Left lung (tissue), 10 donors: ENCODE measurements around the gene FAT2. TPM values are rescaled to one million over a fixed set of nuclear protein-coding genes. Genes with fewer than 3 reads are reported as not detected.

Source experiments
- ATAC-seq: fragments of 200-7000 bp; cut with Tn5 transposase; one replicate; pipeline ENCODE4 v1.9.1; 2020; ENCODE audit warnings: moderate library complexity
- DNase-seq, 4 donors: peaks; one replicate each; pipeline ENCODE4 v3.0.0-alpha.2; 2013 to 2020
- H3K27ac ChIP-seq, 2 donors: fragments of 200-600 bp; sonication (generic) in 1 of 2; one replicate each; pipeline versions ENCODE4 v1.5.0 to v1.8.0; 2020 to 2021
- H3K27me3 ChIP-seq, 2 donors: fragments of 200-600 bp; sonication (generic) in 1 of 2; one replicate each; pipeline versions ENCODE4 v1.5.0 to v1.8.0; 2020 to 2021
- H3K36me3 ChIP-seq, 2 donors: fragments of 200-600 bp; sonication (generic) in 1 of 2; one replicate each; pipeline versions ENCODE4 v1.5.0 to v1.8.0; 2020 to 2021
- H3K4me1 ChIP-seq, 2 donors: fragments of 200-600 bp; one replicate each; pipeline ENCODE4 v1.8.0; 2021
- H3K4me3 ChIP-seq, 2 donors: fragments of 200-600 bp; sonication (generic) in 1 of 2; one replicate each; pipeline versions ENCODE4 v1.5.0 to v1.8.0; 2020 to 2021; ENCODE audit warnings: mild to moderate bottlenecking in 1 of 2
- H3K9me3 ChIP-seq, 2 donors: fragments of 200-600 bp; sonication (generic) in 1 of 2; one replicate each; pipeline versions ENCODE4 v1.5.0 to v1.8.0; 2020 to 2021
- intact Hi-C, 2 donors: fragments of 100-400 bp; cut with DNase I; formaldehyde crosslinking; loops; one replicate each; pipeline versions ENCODE4 v1.11.2 to v1.14.2; 2022
- polyA plus RNA-seq, 6 donors: library from polyadenylated mRNA; unstranded; fragments of 120-200 nt; gene quantifications; one replicate each; pipeline ENCODE4 v1.2.1, GENCODE V29; 2013; ENCODE audit not compliant: insufficient read length in 6 of 6
- total RNA-seq, 2 donors: library from RNA; stranded (reverse); fragmentation: NEBNext Ultra II Directional; extraction: Animal tissue kit (Norgen Biotek cat#: 25700); gene quantifications; one replicate each; pipeline ENCODE4 v1.2.1, GENCODE V29; 2021
- TF ChIP-seq, protein P1 (sequence below), 2 donors: fragments of 200-600 bp; sonication (generic) in 1 of 2; IDR thresholded peaks; one replicate each; pipeline versions ENCODE4 v1.5.0 to v1.8.0; 2021; ENCODE audit warnings: antibody characterized with exemption in 2 of 2
- donor health status: DM: no; HTN: yes; CAD: no.
- donor health status: DM: no; HTN: no; CAD: no.

Gene FAT2
- total and polyA plus RNA-seq, 8 donors: 0.03 to 0.79 (median 0.15) TPM

DNA sequence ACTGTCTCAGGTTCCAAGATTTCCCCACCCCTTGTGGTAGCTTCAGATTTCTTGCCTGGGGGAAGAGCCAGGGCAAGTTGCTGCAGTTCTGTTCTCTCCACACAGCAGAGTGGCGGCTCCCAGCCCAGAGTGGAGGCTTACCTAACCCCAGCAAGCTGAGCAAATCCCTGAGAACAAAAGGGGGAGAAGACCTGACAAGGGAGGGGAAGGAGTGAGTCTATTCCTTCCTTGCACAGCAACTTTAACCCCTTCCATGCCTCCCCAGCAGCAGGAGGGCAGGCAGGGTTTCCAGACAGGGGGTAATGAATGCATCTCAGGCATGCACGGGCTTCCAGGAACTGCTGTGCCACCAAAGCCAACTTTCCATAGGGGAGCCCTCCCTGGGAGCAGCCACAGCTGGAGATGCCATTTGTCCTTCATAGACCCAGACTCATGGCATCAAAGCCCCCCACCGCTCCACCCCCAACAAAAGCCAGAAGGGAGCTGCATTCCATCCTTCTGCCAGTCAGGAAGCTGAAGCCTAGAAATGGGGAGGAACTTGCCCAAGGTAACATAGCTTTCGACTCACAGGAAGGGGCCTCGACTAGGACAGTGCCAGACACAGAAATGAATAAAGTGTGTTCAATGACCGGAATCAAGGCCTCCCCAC is 28.8 kb upstream of the FAT2 start:
- TF ChIP-seq, protein P1, sequence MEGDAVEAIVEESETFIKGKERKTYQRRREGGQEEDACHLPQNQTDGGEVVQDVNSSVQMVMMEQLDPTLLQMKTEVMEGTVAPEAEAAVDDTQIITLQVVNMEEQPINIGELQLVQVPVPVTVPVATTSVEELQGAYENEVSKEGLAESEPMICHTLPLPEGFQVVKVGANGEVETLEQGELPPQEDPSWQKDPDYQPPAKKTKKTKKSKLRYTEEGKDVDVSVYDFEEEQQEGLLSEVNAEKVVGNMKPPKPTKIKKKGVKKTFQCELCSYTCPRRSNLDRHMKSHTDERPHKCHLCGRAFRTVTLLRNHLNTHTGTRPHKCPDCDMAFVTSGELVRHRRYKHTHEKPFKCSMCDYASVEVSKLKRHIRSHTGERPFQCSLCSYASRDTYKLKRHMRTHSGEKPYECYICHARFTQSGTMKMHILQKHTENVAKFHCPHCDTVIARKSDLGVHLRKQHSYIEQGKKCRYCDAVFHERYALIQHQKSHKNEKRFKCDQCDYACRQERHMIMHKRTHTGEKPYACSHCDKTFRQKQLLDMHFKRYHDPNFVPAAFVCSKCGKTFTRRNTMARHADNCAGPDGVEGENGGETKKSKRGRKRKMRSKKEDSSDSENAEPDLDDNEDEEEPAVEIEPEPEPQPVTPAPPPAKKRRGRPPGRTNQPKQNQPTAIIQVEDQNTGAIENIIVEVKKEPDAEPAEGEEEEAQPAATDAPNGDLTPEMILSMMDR (IDR thresholded peaks at IDR 0.05): no peak
- Histone ChIP-seq H3K36me3 (no peaks in the 10 kb centered on the region), H3K4me3 (no peak overlapping the region), H3K9me3 (no peaks in the 10 kb centered on the region), H3K27ac (no peak overlapping the region), H3K4me1 (no peaks in the 10 kb centered on the region), H3K27me3 (peaks cover 0 to 24% of the 10 kb centered on the region in 2 donors)
- intact Hi-C loops: no loop called here
- ATAC-seq (no peak), DNase-seq (no peak)

DNA sequence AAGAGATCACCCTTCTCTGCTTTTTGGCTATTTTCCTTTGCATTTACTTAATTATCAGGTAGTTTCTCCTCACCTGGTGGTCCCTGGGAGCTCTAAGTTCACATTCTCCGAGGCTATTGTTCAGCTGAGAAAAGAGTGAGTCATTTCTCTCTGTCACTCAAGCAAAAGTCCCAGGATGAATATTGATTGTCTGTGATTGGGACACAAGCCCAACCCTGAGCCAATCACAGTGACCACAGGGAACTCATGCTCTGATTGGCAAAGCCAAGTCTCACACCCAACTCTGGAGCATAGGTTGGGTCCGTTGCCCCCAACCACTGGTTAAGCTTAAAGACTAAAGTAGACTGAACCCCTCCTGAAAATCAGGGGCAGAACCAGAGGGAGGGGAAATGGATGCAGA is 27.8 kb upstream of the FAT2 start:
- Histone ChIP-seq H3K4me3 (no peak overlapping the region), H3K27ac (no peak overlapping the region), H3K4me1 (no peaks in the 10 kb centered on the region), H3K36me3 (no peaks in the 10 kb centered on the region), H3K9me3 (no peaks in the 10 kb centered on the region), H3K27me3 (peaks cover 0 to 24% of the 10 kb centered on the region in 2 donors)
- intact Hi-C loops: no loop called here
- TF ChIP-seq, protein P1 (IDR thresholded peaks at IDR 0.05): no peak
- DNase-seq: no peak
- no peak for ATAC-seq

DNA sequence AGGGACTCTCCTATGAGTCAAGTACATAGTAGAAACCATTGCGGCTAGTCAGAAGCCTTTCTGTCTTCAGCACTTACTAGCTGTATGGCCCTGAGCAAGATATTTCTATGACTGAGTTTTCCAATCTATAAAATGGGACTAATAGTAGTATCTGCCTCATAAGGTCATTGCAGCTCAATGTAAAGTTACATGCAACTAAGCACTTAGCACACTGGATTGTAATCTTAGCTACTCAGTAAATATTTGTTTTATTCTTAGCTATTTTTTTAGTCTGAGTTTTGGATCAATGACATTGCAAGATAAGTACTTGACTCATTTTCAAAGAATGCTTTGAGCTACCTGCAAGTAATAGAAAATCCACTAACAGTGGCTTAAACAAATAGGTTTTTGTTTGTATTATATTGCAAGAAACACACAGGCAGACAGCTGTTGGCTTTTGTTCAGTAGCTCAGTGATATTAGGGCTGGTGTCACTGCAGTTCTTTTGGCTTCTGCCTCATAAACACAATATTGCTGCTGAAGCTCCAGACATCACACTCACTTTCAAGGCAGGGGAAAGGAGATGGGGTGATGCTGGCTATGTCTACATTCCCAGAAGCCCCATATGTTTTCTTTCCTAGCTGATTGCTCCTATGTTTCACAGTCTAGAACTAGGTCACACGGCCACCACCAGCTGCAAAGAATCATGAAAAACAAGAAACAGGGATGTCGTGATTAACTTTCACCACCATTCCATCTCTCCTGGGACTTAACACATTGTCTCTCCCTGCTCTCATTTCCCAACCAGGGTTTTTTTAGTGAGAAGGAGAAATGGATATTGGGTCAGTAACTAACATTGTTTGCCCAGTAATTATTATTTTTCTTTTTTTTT is 26.9 kb upstream of the FAT2 start:
- no peak overlapping the region for H3K27ac ChIP-seq
- H3K4me3 ChIP-seq: no peak overlapping the region
- no peaks in the 10 kb centered on the region for H3K9me3 ChIP-seq
- H3K27me3 ChIP-seq: peaks cover 0 to 24% of the 10 kb centered on the region in 2 donors
- DNase-seq: no peak
- no peaks in the 10 kb centered on the region for H3K36me3 ChIP-seq
- ATAC-seq: peak; percentile 69
- no peaks in the 10 kb centered on the region for H3K4me1 ChIP-seq
- TF ChIP-seq, protein P1 (IDR thresholded peaks at IDR 0.05): no peak
- intact Hi-C loops: no loop called here

DNA sequence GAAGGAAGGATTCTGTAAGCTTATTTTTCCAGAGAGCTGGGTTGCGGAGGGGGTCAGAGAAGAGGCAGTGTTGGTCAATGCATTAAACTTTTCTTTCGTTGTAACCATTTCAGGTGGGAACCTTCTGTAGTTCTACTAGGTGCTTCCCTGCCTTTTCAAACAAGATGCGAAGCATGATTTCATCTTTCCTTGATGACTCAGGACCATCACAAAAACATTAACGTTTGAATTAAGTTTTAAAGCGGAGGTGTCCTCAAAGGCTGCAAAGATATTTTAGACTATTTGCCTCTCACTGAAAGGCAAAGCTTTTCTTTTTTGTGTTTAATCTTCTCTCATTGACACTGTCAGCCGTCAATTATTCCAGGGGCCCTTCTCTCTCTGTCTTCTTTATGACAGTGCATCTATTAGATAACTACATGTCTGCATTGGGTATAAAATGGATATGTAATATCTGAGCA is 26.3 kb upstream of the FAT2 start:
- ATAC-seq: no peak
- H3K27ac ChIP-seq: no peak overlapping the region
- intact Hi-C loops: no loop called here
- TF ChIP-seq, protein P1 (IDR thresholded peaks at IDR 0.05): no peak
- H3K4me1 ChIP-seq: no peaks in the 10 kb centered on the region
- peaks cover 0 to 24% of the 10 kb centered on the region in 2 donors for H3K27me3 ChIP-seq
- H3K36me3 ChIP-seq: no peaks in the 10 kb centered on the region
- no peak overlapping the region for H3K4me3 ChIP-seq
- DNase-seq: no peak
- H3K9me3 ChIP-seq: no peaks in the 10 kb centered on the region

DNA sequence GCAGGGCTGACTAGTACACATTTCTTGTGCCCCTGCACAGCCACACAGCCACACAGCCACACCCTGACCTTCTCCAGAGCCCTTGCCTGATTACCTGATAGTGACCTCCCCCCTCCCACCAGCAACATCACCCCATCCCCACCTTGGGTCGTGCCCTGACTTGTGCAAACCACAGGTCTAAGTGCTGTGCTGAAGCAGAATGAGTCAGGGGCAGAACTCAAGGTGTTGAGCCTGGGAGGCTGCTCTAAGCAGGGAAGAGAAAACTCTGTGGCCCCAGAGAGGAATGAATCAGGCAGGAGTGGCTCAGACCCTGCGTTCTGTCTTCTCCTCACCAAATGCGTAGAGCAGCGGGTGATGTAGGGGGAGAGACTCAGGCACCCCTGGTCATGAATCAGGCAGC is 24.3 kb upstream of the FAT2 start:
- TF ChIP-seq, protein P1 (IDR thresholded peaks at IDR 0.05): no peak
- intact Hi-C loops: no loop called here
- no peaks in the 10 kb centered on the region for H3K4me1 ChIP-seq
- no peaks in the 10 kb centered on the region for H3K9me3 ChIP-seq
- H3K27ac ChIP-seq: no peak overlapping the region
- no peak for DNase-seq
- H3K4me3 ChIP-seq: no peak overlapping the region
- no peaks in the 10 kb centered on the region for H3K36me3 ChIP-seq
- ATAC-seq: peak; percentile 70
- H3K27me3 ChIP-seq: peaks cover 0 to 10% of the 10 kb centered on the region in 2 donors
